Colonic mucosa (tissue), 4 donors: ENCODE results near the gene HOXB2. TPM values are rescaled to one million over a fixed set of nuclear protein-coding genes. Genes with fewer than 3 reads are reported as not detected.
A peak's percentile ranks its signal among the peaks of the same experiment; 100 is the strongest.

Experiments
- DNase-seq: peaks from one replicate; pipeline ENCODE4 v3.0.0-alpha.2; 2020
- H3K27ac ChIP-seq: fragments of 200-600 bp; one replicate; pipeline ENCODE4 v1.8.0; 2021
- H3K27me3 ChIP-seq: fragments of 200-600 bp; one replicate; pipeline ENCODE4 v1.8.0; 2021
- H3K36me3 ChIP-seq: fragments of 200-600 bp; one replicate; pipeline ENCODE4 v1.8.0; 2021
- H3K4me1 ChIP-seq: fragments of 200-600 bp; one replicate; pipeline ENCODE4 v1.8.0; 2021; ENCODE audit warnings: mild to moderate bottlenecking
- H3K4me3 ChIP-seq: fragments of 200-600 bp; one replicate; pipeline ENCODE4 v1.8.0; 2021
- H3K9ac ChIP-seq, 2 donors: one replicate each; pipeline ENCODE4 v1.7.0; 2013; ENCODE audit warnings: control low read depth in 2 of 2, low read depth in 2 of 2, low read length in 2 of 2
- H3K9me3 ChIP-seq: fragments of 200-600 bp; one replicate; pipeline ENCODE4 v1.8.0; 2021
- CTCF ChIP-seq: fragments of 200-600 bp; IDR thresholded peaks from one replicate; pipeline ENCODE4 v1.8.0; 2022; ENCODE audit warnings: antibody characterized with exemption, mild to moderate bottlenecking
- intact Hi-C: fragments of 100-400 bp; cut with DNase I; formaldehyde crosslinking; loops from one replicate; pipeline ENCODE4 v1.14.1; 2022
- total RNA-seq, 2 donors: library from RNA; stranded (reverse); fragmentation: NEBNext Ultra II Directional in 1 of 2; extraction: Animal tissue kit (Norgen Biotek cat#: 25700) in 1 of 2; gene quantifications; one replicate each; pipeline ENCODE4 v1.2.1, GENCODE V29; 2021
- donor health status: healthy.
- donor health status: DM: no; HTN: no; CAD: no.
- donor health status: DM: no; HTN: no; CAD: no.

HOXB2 gene
- total RNA-seq, 2 donors from 2014 or later = 2.6 to 6.4 TPM

DNA sequence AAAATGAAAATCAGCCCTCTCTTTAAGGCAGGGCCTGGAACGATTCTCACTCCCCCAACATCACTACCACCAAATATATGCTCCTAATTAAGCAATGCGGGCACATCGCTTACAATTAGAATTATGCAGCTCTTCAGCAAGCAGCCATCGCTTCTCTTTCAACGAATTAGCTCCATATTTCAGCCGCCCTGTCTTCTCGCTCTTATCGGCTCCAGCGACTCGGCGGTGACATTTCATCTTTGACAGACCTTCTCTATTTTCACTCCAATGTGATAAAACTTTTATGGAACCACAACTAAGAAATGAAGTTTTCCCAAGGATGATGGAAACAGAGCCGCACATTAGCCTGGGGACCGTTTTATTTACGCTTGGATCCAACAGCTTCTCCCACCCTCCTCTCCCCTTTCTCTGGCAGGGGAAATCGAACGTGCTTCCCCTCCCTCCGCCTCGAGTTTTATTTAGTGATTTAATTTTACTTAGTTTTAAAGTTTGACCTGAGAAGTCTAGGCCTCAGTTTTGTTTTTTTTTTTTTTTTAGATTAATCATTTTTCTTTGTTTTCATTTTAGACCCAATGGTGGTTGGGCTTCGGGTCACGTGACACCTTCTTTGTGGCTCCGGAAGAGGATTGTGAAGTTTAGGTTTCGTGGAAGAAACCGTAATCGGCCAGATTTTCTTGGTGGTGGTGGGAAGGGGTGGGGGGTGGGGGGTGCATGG is 3.1 kb upstream of the HOXB2 start:
- Histone ChIP-seq H3K9ac (peak overlapping the region; percentile 15 to 46), H3K4me1 (peaks cover 7% of the 10 kb centered on the region), H3K9me3 (no peaks in the 10 kb centered on the region), H3K36me3 (no peaks in the 10 kb centered on the region), H3K27me3 (no peaks in the 10 kb centered on the region), H3K27ac (peak overlapping the region; percentile 87), H3K4me3 (peak overlapping the region; percentile 9)
- DNase-seq = no peak
- intact Hi-C loops = no loop called here
- no peak for TF ChIP-seq CTCF

DNA sequence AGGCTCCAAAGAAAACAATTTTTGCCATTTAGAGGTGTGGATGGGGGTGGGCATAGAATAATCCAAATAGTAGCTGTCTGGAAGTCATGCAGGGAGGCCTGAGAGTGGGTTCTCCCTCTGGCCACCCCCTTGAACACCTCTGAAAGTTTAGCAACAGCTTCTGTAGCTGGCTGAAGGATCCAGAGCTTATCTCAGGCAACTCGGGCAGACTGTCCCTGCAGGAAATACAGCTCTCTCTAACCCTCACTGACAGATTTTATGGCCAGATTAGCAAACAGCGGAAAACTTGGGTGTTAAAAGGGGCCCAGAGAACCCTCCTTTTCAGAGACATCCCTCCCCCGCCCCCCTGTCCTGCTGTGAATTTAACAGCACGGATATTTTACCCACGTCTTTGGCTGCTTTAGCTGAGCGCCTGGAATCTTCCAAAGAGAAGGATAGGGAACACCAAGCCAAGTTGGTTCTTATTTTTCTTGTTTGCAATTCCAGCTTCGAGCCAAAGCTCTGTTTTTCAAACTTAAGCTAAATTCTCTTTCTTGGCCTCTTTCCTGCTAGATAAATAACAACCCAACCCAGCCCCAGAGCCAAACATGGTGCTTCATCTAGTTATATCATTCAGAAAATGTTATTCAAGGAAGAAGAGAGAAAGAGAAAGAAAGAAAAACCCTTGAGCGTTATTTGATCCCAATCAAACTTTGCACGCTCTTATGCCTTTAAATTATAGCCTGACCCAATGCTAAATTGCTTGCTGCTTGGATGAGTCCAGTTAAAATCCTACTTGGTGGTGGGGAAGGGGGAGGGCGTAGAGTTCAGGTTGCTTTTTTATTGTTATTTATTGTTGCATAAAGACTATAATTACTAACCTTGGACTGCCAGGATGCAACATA is 2.3 kb upstream of the HOXB2 start:
- Histone ChIP-seq H3K9me3 (no peaks in the 10 kb centered on the region), H3K4me1 (peaks cover 7% of the 10 kb centered on the region), H3K9ac (peak overlapping the region; percentile 15 to 52), H3K27ac (peak overlapping the region; percentile 87), H3K27me3 (no peaks in the 10 kb centered on the region), H3K4me3 (peak overlapping the region; percentile 9), H3K36me3 (no peaks in the 10 kb centered on the region)
- intact Hi-C loops = no loop called here
- peak; percentile 61 for DNase-seq
- TF ChIP-seq CTCF = no peak

GRCh38 chr17:48546137-48546923 is 1.4 kb upstream of the HOXB2 start:
- intact Hi-C loops = no loop called here
- peaks cover 7% of the 10 kb centered on the region for H3K4me1 ChIP-seq
- H3K27ac ChIP-seq = peak overlapping the region; percentile 87

GRCh38 chr17:48545539-48545938 is 630 bp upstream of the HOXB2 start:
- no peaks in the 10 kb centered on the region for H3K27me3 ChIP-seq
- H3K4me3 ChIP-seq = no peak overlapping the region
- DNase-seq = no peak
- H3K9me3 ChIP-seq = no peaks in the 10 kb centered on the region
- H3K4me1 ChIP-seq = peaks cover 7% of the 10 kb centered on the region
- H3K27ac ChIP-seq = peak overlapping the region; percentile 87
- peak overlapping the region in 1 of 2 donors; percentile 59 for H3K9ac ChIP-seq
- intact Hi-C loops = no loop called here
- H3K36me3 ChIP-seq = no peaks in the 10 kb centered on the region
- TF ChIP-seq CTCF = no peak

More at GRCh38 chr17:48546137-48546923, 1.4 kb upstream of the HOXB2 start:
- Histone ChIP-seq H3K4me3 (no peak overlapping the region), H3K9me3 (no peaks in the 10 kb centered on the region), H3K9ac (peak overlapping the region; percentile 8 to 52), H3K27me3 (no peaks in the 10 kb centered on the region), H3K36me3 (no peaks in the 10 kb centered on the region)
- no peak for TF ChIP-seq CTCF
- no peak for DNase-seq
